ENCODE results near the gene IDH2. TPM values are rescaled to one million over a fixed set of nuclear protein-coding genes. Genes with fewer than 3 reads are reported as not detected.

IDH2 gene
- total and polyA plus RNA-seq, 10 of the 15 experiments (the other 5 are each of a cell fraction or from before 2014, with no cell fraction given), result 2.3 to 358 (median 242) TPM

GRCh38 chr15:90101130-90101968 lies 919 bp downstream of the IDH2 start (continued):
- no peak for TF ChIP-seq CEBPZ (IDR thresholded peaks at IDR 0.05; ENCODE audit: low read depth, low read length)
- TF ChIP-seq CHD2 (IDR thresholded peaks at IDR 0.05; ENCODE audit: borderline replicate concordance, low read depth, low read length), result peak; percentile 26; the same call in 1 of the 2 replicates
- no peak for TF ChIP-seq CBFB (IDR thresholded peaks at IDR 0.05; ENCODE audit: low read depth)
- no peak for TF ChIP-seq CHD4 (IDR thresholded peaks at IDR 0.05)
- TF ChIP-seq MEF2B (IDR thresholded peaks at IDR 0.05; ENCODE audit: partially characterized antibody, poor library complexity, severe bottlenecking), result peak; percentile 75
- TF ChIP-seq IRF4 (IDR thresholded peaks at IDR 0.05; ENCODE audit: low read depth, low read length), result no peak
- no peak for TF ChIP-seq ZNF24 (IDR thresholded peaks at IDR 0.05)
- peak; percentile 31; the same call in 1 of the 2 replicates for TF ChIP-seq HDGF (IDR thresholded peaks at IDR 0.05)
- 0 out of 2 replicates have a peak, but pooled peaks have one; percentile 18 for TF ChIP-seq ZNF217 (IDR thresholded peaks at IDR 0.05)
- TF ChIP-seq BMI1 (IDR thresholded peaks at IDR 0.05; ENCODE audit: borderline replicate concordance), result peak; percentile 90
- 0 out of 2 replicates have a peak, but pooled peaks have one; percentile 32 for TF ChIP-seq CREM (IDR thresholded peaks at IDR 0.05; ENCODE audit: low read depth)

Measured in GM12878 (cell line).